Sigmoid colon (tissue), 4 donors: ENCODE results near the gene PKHD1.

ENCODE experiments used
- CTCF ChIP-seq, 4 experiments: fragments of 450-650 bp in 3 of 4; fragments of 200-600 bp in 1 of 4; IDR thresholded peaks; one replicate each; pipeline ENCODE4 v1.5.1; 2016 to 2019; ENCODE audit warnings: antibody characterized with exemption in 4 of 4, mild to moderate bottlenecking in 3 of 4, moderate library complexity in 2 of 4
- POLR2A ChIP-seq, 2 donors: fragments of 450-650 bp; IDR thresholded peaks; one replicate each; pipeline ENCODE4 v1.6.1; 2016; ENCODE audit warnings: antibody characterized with exemption in 2 of 2, mild to moderate bottlenecking in 2 of 2, moderate library complexity in 2 of 2
- POLR2AphosphoS5 ChIP-seq, 4 donors: sonication (generic); formaldehyde crosslinking; IDR thresholded peaks; one replicate each; pipeline ENCODE4 v1.6.1; 2017; ENCODE audit warnings: antibody characterized with exemption in 4 of 4

- TF ChIP-seq CTCF (IDR thresholded peaks at IDR 0.05) (no peak), POLR2AphosphoS5 (IDR thresholded peaks at IDR 0.05) (no peak), POLR2A (IDR thresholded peaks at IDR 0.05) (no peak)
Measured at GRCh38 chr6:51841626-51842025, 245.8 kb downstream of the PKHD1 start.
